IPS-18a (cell line): ENCODE results near the gene PRKCSH.

ENCODE experiments used
- H3K27ac ChIP-seq: one replicate; pipeline ENCODE4 v1.5.1; 2013; ENCODE audit warnings: low read length
- H3K27me3 ChIP-seq: one replicate; pipeline ENCODE4 v1.6.1; 2013; ENCODE audit warnings: mild to moderate bottlenecking, low read length; ENCODE audit not compliant: control insufficient read depth, insufficient read depth
- H3K36me3 ChIP-seq: one replicate; pipeline ENCODE4 v1.6.1; 2013; ENCODE audit warnings: low read depth, low read length; ENCODE audit not compliant: control insufficient read depth
- H3K4me1 ChIP-seq: one replicate; pipeline ENCODE4 v1.6.1; 2013; ENCODE audit warnings: low read depth, low read length; ENCODE audit not compliant: control insufficient read depth
- H3K4me3 ChIP-seq: one replicate; pipeline ENCODE4 v1.5.1; 2013; ENCODE audit warnings: low read length
- H3K9ac ChIP-seq: one replicate; pipeline ENCODE4 v1.6.1; 2013; ENCODE audit warnings: mild to moderate bottlenecking, low read length, moderate library complexity
- H3K9me3 ChIP-seq: one replicate; pipeline ENCODE4 v1.6.1; 2013; ENCODE audit warnings: low read depth, low read length; ENCODE audit not compliant: control insufficient read depth

Gene PRKCSH

DNA sequence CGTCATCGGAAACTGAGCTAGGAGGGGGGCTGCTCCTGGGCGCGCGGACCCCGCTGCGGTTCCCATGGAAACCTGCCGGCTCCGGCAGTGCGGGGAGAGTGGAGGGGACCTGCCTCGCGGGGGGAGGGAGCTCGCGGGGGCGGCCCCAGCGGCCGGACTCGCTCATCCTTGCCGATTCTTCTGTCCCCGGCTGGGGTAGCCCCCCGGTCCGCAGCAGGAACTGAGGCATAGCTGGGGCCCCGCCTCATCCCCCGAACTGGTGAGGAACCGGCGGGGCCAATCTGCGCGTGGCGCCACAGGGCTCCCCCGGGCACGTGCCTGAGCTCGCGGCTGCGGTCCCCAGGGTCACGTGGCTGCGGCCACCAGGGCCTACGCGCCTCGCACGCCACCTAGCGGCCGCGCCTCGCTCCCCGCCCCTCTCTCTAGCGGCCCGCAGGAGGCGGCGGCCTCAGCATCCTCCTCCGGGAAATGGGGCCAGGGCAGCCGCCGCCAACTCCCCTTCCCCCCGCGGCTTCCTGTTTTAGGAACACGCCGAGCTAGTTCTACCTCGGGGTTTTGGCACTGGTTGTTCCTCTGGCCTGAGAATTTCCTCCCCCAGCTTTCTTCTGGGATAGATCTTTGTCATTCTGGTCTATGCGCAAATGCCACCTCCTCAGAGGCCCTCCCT is 47.1 kb downstream of the PRKCSH start:
- Histone ChIP-seq H3K4me3 (peak overlapping the region; percentile 42), H3K27ac (no peak overlapping the region), H3K9ac (no peak overlapping the region), H3K27me3 (peaks cover 34% of the 10 kb centered on the region), H3K4me1 (no peaks in the 10 kb centered on the region), H3K9me3 (no peaks in the 10 kb centered on the region), H3K36me3 (no peaks in the 10 kb centered on the region)

DNA sequence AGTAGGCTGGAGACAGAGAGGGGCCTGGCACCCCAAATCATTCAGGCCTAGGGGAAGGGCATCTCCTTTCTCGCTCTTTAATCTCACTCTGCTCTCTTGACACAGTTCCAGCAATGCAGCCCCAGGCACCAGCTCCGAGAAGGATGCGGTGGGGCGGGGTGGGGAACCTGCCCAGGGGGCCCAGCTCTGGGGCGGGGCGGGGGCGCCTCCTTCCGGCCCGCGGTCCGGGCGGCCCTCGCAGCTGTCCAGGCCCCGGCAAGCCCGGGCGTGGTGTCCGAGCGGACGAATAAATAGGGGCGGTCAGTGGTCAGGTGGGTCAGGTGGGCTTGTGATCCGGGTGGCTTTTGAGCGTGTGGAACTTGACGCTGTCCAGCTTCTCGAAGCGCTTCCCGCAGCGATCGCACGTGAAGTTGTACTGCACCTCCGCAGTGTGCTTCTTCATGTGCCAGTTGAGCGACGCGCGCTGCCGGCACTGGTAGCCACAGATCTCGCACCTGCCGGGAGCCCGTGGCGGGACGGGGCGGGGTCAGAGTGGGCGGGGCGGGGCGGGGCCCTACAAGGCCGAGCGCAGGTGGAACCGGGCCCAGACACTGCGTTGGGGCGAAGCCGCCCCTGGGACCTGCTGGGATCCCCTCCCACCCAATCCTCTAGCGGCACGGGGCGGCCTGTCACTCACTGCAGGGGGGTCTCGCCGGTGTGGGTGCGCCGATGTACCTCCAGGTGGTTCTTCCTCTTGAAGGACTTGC is 48.1 kb downstream of the PRKCSH start:
- Histone ChIP-seq H3K27ac (no peak overlapping the region), H3K27me3 (peaks cover 33% of the 10 kb centered on the region), H3K4me3 (no peak overlapping the region), H3K4me1 (no peaks in the 10 kb centered on the region), H3K9ac (no peak overlapping the region), H3K9me3 (no peaks in the 10 kb centered on the region), H3K36me3 (no peaks in the 10 kb centered on the region)

DNA sequence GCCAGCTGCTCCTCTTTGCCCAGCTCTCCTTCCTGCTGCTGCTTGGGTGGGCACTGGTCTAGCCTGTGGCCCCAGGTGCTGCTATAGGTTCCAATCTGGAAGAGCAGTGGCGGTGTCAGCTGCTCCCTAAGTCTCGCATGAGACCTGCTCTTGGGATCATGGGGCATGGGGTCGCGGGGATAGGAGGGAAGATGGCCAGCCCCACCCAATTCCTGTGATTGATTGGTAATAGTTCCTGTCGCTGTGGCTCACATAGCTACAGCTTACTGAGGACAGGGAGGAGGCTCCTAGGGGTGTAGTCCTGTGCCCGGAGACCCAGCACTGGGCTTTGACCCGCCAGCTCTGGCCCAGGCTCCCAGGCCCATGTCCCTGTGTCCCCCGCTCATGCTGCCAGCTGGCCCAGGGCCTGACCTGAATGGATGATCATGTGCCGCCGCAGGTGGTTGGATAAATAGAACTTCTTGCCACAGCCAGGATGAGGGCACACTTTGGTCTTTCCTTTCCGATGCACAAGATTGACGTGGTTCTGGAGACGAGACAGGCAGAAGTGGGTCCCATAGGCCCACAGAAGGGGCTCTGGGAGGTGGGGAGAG is 49.9 kb downstream of the PRKCSH start:
- Histone ChIP-seq H3K27me3 (peaks cover 18% of the 10 kb centered on the region), H3K9ac (no peak overlapping the region), H3K36me3 (no peaks in the 10 kb centered on the region), H3K9me3 (no peaks in the 10 kb centered on the region), H3K27ac (no peak overlapping the region), H3K4me1 (no peaks in the 10 kb centered on the region), H3K4me3 (no peak overlapping the region)

DNA sequence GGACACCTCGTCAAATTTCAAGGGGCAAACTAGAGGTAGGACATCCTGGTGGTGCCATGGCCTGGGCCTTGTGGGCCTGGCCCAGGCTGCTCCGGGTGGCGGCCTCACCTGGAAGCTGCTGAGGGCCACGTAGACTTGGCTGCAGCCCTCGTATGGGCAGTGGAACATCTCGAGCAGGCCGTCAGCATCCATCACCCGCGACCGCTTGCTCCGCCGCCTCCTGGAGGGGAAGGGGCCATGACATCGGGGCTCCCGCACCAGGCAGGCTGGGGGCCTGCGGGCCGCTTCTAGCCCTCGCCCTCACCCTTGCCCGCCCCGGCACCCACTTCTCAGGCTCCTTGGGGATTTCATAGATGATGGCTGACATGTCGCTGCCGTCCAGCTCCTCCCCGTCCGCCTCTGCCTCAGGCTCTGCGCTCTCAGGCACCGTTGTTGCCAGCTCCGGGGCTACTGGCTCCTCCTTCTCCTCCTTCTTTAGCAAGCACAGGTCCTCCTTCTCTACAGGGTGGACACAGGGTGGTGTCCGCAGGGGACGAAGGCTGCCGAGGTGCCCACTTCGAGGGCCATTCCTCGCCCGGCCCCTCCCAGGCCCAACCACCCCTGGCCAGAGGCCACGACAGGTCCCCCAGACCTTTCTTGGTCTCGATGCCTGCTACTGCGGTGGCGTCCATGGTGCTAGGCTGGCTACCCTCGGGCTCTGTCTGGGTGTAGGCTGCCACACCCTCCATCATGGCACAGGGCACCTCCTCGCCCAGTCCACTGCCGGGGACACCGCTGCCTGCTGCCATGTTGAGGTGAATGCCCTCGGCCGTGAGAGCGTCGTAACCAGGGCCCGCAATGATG is 51.4 kb downstream of the PRKCSH start:
- H3K9me3 ChIP-seq = no peaks in the 10 kb centered on the region
- no peak overlapping the region for H3K4me3 ChIP-seq
- no peaks in the 10 kb centered on the region for H3K4me1 ChIP-seq
- peaks cover 3% of the 10 kb centered on the region for H3K27me3 ChIP-seq
- no peaks in the 10 kb centered on the region for H3K36me3 ChIP-seq
- H3K27ac ChIP-seq = no peak overlapping the region
- no peak overlapping the region for H3K9ac ChIP-seq

DNA sequence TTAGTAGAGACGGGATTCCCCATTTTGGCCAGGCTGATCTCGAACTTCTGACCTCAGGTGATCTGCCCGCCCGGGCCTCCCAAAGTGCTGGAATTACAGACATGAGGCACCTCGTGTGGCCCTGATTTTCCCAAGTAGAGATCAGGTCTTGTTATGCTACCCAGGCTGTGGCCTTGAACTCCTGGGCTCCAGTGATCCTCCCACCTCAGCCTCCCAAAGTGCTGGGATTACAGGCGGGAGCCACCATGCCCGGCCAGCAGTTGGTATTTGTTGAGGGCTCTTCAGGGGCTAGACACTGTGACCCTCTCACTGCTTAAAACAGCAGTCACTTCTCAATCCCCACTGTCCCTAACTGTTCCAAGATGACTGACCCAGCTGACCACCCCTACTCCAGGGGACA is 53.9 kb downstream of the PRKCSH start:
- no peaks in the 10 kb centered on the region for H3K4me1 ChIP-seq
- H3K27me3 ChIP-seq = no peaks in the 10 kb centered on the region
- no peaks in the 10 kb centered on the region for H3K9me3 ChIP-seq
- no peak overlapping the region for H3K9ac ChIP-seq
- no peak overlapping the region for H3K27ac ChIP-seq
- no peak overlapping the region for H3K4me3 ChIP-seq
- H3K36me3 ChIP-seq = no peaks in the 10 kb centered on the region

DNA sequence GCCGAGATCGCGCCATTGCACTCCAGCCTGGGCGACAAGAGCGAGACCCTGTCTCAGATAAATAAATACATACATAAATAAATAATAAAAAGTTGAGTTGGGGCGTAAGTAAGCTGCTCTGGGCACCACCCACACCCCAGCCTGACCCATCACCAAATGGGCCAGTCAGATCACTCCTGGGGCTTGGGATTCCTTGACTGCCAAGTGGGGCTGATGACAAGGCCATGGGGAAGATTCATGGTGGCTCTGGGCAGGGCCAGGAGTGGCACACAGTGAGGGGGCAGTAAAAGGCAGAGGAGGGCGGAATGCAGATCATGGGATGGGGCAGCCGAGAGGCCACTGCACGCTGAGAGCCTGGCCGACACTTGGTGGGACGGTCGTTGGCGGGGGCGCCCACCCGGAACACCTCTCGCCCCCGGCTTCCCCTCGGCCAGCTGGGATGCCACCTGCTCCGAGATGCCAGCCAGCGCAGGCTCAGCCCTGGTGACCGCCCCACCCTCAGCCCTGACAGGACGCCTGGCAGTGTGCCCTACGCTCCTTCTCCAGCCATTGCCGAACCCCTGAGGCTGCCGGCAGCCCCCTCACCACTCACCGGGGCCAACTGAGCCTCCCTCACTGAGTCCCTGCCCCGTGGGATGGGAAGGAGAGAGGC is 59.3 kb downstream of the PRKCSH start:
- peaks cover 4% of the 10 kb centered on the region for H3K36me3 ChIP-seq
- H3K4me1 ChIP-seq = no peaks in the 10 kb centered on the region
- H3K9me3 ChIP-seq = no peaks in the 10 kb centered on the region
- H3K4me3 ChIP-seq = no peak overlapping the region
- H3K9ac ChIP-seq = no peak overlapping the region
- no peak overlapping the region for H3K27ac ChIP-seq
- H3K27me3 ChIP-seq = no peaks in the 10 kb centered on the region

DNA sequence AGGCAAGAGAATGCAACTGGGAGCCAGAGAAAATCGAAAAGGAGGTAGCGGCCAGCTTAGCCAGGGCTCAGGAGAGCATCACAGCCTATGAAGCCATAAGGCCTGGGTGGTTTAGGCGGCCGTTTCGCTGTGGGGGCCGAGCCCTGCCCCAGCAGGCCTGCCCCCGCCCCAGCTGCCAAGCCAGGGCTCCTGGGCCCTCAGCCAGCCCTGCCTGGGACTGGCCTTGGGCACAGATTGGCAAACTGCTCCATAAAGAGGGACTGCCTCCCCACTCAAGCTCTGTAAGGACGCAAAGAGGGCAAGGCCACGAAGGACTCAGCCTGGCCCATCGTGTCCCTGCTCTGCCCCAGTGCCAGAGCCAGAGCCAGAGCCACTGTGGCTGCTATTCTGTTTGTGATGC is 60.0 kb downstream of the PRKCSH start:
- no peak overlapping the region for H3K27ac ChIP-seq
- H3K9ac ChIP-seq = no peak overlapping the region
- H3K36me3 ChIP-seq = peaks cover 4% of the 10 kb centered on the region
- H3K9me3 ChIP-seq = no peaks in the 10 kb centered on the region
- no peaks in the 10 kb centered on the region for H3K27me3 ChIP-seq
- H3K4me1 ChIP-seq = no peaks in the 10 kb centered on the region
- no peak overlapping the region for H3K4me3 ChIP-seq

DNA sequence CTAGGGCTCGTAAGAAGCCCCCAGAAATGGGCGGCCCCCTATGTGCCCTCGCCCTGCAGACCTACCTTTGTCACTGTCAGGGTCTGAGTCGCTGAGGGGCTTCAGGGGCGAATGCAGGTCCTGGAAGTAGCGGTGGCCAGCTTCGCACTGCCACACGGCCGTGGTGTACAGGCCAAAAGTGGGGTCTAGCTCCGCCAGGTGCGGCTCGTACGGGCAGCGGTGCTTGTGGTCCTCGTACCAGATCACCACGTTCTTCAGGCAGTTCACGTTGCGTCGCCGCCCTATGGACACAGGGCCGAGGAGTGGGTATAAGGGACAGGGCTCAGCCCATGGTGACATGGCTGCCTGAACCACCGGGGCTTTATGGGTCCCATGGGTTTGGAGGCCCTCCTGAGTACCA is 60.5 kb downstream of the PRKCSH start:
- H3K27me3 ChIP-seq = no peaks in the 10 kb centered on the region
- no peak overlapping the region for H3K9ac ChIP-seq
- H3K9me3 ChIP-seq = no peaks in the 10 kb centered on the region
- H3K27ac ChIP-seq = no peak overlapping the region
- no peaks in the 10 kb centered on the region for H3K4me1 ChIP-seq
- H3K4me3 ChIP-seq = no peak overlapping the region
- peaks cover 4% of the 10 kb centered on the region for H3K36me3 ChIP-seq

DNA sequence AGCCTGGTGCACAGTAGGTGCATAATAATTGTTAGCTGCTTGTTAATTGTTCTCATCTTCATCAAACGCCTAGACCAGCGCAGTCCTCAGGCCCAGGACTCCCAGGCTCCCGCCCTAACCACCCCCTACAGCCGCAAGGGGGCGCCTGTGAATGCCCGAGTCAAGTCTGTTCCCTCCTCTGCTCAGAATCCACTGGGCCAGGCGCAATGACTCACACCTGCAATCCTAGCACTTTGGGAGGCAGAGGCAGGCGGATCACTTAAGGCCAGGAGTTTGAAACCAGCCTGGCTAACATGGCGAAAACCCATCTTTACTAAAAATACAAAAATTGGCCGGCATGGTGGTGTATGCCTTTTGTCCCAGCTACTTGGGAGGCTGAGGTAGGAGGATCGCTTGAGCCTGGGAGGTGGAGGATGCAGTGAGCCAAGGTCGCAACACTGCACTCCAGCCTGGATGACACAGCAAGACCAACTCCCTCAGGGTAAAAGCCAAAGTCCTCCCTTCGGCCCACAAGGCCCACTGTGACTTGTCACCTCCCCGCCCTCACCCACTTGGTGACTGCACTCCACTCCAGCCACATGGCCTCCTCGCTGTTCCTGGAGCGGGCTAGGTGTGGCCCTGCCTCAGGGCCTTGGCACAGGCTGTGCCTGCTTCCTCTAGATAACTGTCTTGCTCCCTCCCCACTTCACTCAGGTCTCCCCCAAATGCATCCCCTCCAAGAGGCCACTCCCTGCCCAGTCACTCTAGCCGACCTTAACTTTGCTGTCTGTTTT is 61.1 kb downstream of the PRKCSH start:
- H3K4me3 ChIP-seq = no peak overlapping the region
- peaks cover 4% of the 10 kb centered on the region for H3K36me3 ChIP-seq
- H3K9ac ChIP-seq = no peak overlapping the region
- no peaks in the 10 kb centered on the region for H3K4me1 ChIP-seq
- no peak overlapping the region for H3K27ac ChIP-seq
- H3K9me3 ChIP-seq = no peaks in the 10 kb centered on the region
- no peaks in the 10 kb centered on the region for H3K27me3 ChIP-seq

DNA sequence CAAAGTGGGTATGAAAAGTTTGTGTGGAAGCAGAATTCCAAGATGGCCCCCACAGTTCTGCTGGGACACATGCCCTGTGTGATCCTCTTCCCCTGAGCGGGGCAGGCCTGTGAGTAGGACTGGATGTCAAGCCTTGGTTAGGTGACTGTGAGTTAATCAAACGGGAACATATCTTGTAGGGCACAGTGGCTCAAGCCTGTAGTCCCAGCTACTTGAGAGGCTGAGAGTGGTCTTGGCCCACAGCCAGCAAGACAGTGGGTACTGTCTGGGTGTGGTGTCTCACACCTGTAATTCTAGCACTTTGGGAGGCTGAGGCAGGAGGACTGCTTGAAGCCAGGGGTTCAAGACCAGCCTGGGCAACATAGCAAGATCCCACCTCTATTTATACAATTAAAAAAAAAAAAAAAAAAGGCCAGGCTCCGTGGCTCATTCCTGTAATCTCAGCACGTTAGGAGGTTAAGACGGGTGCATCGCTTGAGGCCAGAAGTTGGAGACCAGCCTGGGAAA is 63.8 kb downstream of the PRKCSH start:
- Histone ChIP-seq H3K36me3 (peaks cover 4% of the 10 kb centered on the region), H3K9me3 (no peaks in the 10 kb centered on the region), H3K4me3 (no peak overlapping the region), H3K4me1 (no peaks in the 10 kb centered on the region), H3K27me3 (no peaks in the 10 kb centered on the region), H3K27ac (no peak overlapping the region), H3K9ac (no peak overlapping the region)
